HG03558 (cell line): Measurements from ENCODE around the gene BAIAP3.

Experiments
- ATAC-seq: cut with Tn5 transposase; IDR thresholded peaks from one replicate; pipeline ENCODE4 v1.9.1; 2021; ENCODE audit warnings: moderate number of reproducible peaks; ENCODE audit not compliant: unreplicated experiment; ENCODE audit errors: extremely low read depth

The BAIAP3 gene

DNA sequence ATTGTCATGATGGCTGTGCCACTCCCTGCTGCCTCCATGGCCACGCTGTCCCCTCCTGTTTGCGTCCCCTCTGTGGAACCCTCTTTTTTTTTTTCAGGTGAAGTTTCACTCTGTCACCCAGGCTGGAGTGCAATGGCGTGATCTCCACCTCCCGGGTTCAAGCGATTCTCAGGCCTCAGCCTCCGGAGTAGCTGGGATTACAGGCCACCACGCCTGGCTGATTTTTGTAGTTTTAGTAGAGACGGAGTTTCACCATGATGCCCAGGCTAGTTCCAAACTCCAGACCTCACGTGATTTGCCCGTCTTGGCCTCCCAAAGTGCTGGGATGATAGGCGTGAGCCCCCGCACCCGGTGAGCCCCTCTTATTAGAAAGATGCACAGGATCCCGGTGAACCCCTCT, 35.0 kb upstream of the BAIAP3 start:
- no peak for ATAC-seq

DNA sequence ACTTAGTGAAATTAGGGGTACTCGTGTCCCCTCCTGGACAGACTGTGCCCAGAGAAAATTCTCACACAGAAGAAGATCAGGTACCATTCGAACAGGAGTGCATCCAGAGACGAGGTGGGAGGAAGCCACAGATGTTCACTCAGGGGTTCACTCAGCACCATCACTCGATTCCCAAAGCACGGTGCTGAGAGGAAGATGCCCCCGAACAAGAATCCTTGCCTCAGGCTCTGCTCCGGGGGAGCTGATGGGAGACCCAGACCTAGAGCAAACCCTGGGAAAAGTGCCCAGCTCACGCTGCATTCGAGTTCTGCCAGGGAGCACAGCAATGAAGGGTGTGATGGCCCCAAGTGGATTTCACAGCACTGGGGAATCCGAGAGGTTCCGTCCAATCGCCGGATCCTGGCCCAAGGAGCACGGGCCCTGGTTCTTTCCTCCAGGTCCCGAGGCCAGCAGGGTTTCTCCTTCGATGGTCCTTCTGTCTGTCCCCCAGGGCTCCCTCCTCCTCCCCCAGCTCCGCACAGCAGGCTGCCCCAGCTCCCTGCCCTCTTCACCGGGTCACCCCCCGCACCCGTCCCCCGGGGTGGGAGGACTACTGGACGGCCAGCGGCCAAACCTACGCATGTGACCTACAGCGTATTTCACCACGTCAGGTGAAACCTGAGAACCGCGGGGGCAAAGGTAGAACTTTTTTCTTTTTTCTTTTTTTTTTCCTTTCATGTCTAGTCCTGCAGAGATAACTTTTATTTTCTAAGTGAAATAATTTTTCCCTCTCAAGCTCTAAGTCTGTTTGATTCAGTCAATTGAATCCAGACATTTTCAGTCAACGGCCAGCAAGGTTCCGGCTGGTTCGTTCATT, 34.2 kb upstream of the BAIAP3 start:
- ATAC-seq, result no peak

- no peak for ATAC-seq
Measured at GRCh38 chr16:1299868-1300203, 33.6 kb upstream of the BAIAP3 start.

DNA sequence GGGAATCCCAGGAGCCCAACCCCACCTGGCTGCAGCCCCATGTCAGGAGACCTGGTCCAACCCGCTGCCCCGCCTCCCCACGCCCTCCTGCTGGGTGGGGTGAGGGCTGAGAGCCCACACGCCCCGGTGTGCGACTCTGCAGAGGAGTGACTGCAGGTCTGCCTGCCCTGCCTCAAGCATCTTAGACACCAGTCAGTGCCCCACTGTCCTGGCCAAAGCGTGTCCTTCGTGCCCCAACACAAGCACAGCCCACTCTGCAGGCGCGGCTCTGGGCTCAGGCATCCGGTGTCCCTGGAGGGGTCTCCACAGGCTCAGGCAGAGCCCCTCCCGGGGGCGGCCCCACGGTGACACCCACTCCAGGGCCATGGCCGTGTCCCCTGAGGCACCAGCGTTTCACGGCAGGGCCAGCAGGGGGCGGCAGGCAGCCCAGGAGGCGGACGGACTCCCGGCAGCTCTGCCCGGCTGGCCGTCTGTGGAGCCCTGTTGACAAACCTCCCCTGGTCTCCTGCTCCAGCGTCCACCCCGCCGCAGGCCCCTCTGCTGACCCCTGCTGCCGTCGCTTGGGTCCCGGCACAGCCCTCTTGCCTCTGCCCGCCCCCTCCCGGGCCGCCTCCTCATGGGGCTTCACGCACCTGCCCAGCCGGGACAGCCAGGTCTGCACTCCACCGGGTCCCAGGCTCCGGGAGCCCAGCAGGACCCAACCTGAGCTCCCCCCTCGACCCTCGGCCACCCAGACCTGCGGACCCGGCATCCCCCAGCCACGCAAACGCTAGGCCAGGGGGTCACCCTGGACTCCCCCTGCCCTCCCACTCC, 32.6 kb upstream of the BAIAP3 start:
- no peak for ATAC-seq

- no peak for ATAC-seq
Measured at GRCh38 chr16:1301562-1301961, 31.9 kb upstream of the BAIAP3 start.

- no peak for ATAC-seq
Measured at GRCh38 chr16:1305823-1306222, 27.6 kb upstream of the BAIAP3 start.

GRCh38 chr16:1306334-1306733, 27.1 kb upstream of the BAIAP3 start:
- ATAC-seq, result no peak

- ATAC-seq, result no peak
Measured at GRCh38 chr16:1308036-1308976, 25.1 kb upstream of the BAIAP3 start.

DNA sequence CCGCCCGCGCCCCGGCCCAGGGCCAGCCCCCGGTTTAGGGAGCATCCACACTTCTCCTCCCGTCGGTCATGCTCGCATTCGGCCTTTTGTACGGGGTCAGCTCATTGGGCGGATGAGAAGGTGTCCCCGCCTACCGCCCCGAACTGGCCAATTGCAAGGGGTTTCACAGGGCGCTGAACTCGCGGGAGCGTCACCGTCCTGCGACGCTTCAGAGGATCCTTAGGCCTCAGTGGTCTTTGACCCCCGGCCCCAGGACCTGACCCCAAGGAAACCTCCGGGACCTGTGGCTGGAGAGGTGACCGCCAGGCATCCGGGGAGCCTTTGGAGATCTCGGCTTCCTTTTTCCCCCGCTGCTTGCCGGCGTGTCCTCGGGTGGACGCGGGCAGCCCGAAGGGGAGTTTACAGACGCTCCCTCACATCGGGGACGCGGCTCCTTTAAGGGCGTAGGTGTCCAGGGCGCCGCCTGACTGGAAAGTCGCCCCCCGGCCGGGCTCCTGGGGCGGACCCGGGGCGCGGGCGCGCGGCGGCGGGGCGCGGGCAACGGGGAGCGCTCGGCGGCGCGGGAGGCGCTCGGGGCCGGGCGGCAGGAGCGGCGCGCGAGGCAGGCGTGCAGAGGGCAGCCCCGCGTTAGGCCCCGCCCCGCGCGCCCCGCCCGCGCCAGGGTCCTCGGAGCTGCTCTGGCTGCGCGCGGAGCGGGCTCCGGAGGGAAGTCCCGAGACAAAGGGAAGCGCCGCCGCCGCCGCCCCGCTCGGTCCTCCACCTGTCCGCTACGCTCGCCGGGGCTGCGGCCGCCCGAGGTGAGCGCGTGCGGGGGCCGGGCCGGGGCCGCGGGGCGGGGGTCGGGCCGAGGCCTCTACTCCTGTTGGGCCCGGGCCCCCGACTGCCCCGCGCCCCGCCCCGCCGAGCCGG, 24.2 kb upstream of the BAIAP3 start, which contains the start of gene UBE2I:
Gene UBE2I, plus strand, starts transcription at position 660 of the 909 bp plus-strand sequence. CDS start 4,395 bp downstream, outside the sequence.
- no peak for ATAC-seq

DNA sequence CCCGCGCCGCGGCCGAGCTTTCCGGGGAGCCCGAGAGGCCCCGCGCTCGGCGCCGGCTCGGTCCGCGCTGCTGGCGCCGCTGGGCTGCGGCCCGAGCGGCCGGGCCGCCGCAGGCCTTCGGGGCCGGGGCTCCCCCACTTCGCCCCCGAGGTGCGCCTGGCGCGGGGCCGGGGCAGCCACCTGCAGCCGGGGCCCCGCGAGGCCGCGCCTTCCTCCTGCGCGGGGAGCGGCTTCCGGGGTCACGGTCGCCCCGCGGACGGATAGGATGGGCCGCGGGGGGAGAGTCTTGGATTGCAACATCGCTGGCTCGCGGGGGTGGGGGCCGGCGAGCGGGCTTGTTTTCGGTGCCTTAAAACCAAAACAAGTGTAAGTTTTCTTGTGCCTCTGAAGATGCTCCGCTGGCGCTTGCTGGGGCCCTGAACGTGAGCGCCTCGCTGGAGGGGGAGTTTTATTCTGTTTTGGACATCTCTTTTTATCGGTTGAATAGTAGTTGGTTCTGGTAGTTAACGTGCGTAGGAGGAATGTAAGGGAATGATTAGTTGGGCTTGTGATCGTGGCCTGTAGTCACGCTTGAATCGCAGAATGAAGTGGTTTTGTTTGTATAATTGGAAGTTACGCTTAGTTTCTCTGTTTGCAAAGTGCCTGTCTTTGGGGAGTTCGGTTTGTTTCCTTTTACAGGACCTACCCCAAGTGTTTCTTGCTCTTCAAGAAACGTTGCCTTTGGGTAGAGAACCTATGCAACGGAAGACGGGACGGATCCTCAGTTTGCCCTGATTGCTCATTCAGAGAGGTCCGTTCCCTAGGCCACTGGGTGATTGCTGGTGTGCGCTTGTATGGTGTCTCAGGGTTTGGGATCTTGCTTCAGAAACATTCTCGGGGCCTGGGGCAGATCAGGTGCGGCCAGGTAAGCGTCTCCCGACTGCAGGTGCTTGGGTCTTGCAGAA, 23.3 kb upstream of the BAIAP3 start:
- ATAC-seq, result no peak

DNA sequence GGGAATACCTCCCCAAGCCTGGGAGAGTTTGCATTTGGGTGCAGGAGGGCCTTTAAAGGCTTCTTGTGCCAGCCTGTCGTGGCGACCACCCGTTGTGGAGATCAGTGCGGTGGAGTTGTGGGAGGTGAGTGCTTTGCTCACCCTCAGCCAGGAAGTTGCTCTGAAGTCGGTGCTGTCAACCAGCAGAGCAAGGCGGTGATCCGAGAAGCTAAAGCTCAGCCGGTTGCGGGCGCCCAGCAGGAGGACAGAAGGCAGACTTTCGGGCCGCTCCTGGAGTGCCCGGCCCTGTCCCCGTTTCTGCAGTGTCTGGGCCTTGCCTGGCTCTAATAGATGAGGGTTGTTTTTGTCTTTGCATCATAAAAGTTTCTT, 22.6 kb upstream of the BAIAP3 start:
- no peak for ATAC-seq

- no peak for ATAC-seq
Measured at GRCh38 chr16:1311212-1311737, 22.2 kb upstream of the BAIAP3 start.

- ATAC-seq, result no peak
Measured at GRCh38 chr16:1311738-1312466, 21.5 kb upstream of the BAIAP3 start.

- no peak for ATAC-seq
Measured at GRCh38 chr16:1312467-1312816, 21.0 kb upstream of the BAIAP3 start.

- no peak for ATAC-seq
Measured at GRCh38 chr16:1312903-1313302, 20.5 kb upstream of the BAIAP3 start.

DNA sequence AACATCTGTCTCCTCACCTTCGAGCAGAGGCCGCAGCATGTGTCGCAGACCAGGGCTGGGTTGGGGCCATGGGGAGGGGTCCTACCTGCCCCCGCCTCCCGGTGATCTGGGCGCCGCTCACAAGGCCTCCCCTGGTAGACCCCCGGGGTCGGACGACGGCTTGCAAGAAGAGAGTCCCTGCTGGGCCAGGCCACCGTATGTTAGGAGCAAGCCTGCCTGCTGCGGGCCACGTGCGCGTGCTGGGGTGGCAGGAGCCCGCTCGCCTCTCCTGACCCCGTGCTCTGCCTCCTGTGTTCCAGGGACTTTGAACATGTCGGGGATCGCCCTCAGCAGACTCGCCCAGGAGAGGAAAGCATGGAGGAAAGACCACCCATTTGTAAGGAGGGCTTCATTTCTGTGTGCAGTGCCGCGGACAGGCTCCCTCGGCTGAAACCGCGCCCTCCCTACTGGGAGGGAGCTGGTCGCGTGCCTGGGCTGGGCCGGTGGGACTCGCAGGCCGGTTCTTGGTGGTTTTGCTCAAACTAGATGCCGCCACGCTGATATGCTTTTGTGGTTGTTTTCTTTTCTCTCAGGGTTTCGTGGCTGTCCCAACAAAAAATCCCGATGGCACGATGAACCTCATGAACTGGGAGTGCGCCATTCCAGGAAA, 19.6 kb upstream of the BAIAP3 start:
- no peak for ATAC-seq

GRCh38 chr16:1314399-1315068, 18.9 kb upstream of the BAIAP3 start:
- ATAC-seq, result no peak
